Mesenchymal stem cell (in vitro differentiated cells and primary cell): ENCODE measurements around the gene ZNF608.
A peak's percentile ranks its signal among the peaks of the same experiment; 100 is the strongest.

Experiments
- DNase-seq: peaks from one replicate; pipeline ENCODE4 v3.0.0-alpha.2; 2013
- H2AFZ ChIP-seq: one replicate; pipeline ENCODE4 v1.6.1; 2013; ENCODE audit warnings: low read depth, mild to moderate bottlenecking, control low read depth, inconsistent platforms, low read length, moderate library complexity
- H2AK5ac ChIP-seq: 2 replicates; pipeline ENCODE4 v1.6.1; 2013; ENCODE audit warnings: low read length, moderate library complexity, mild to moderate bottlenecking, inconsistent platforms; ENCODE audit not compliant: severe bottlenecking
- H2BK120ac ChIP-seq: one replicate; pipeline ENCODE4 v1.6.1; 2013; ENCODE audit warnings: low read depth, mild to moderate bottlenecking, inconsistent platforms, low read length, moderate library complexity
- H2BK12ac ChIP-seq, 2 experiments: one replicate each; pipeline ENCODE4 v1.6.1; 2013; ENCODE audit warnings: inconsistent platforms in 2 of 2, low read length in 2 of 2, mild to moderate bottlenecking in 2 of 2, moderate library complexity in 2 of 2, control low read depth in 1 of 2
- H2BK15ac ChIP-seq: one replicate; pipeline ENCODE4 v1.6.1; 2013; ENCODE audit warnings: mild to moderate bottlenecking, low read depth, inconsistent platforms; ENCODE audit not compliant: poor library complexity, severe bottlenecking
- H2BK5ac ChIP-seq: 2 replicates; pipeline ENCODE4 v1.6.1; 2013; ENCODE audit warnings: low read depth, mild to moderate bottlenecking, low read length, control low read depth, inconsistent platforms; ENCODE audit not compliant: poor library complexity, severe bottlenecking
- H3K14ac ChIP-seq, 2 experiments: one replicate each; pipeline ENCODE4 v1.6.1; 2013; ENCODE audit warnings: inconsistent platforms in 2 of 2, low read length in 2 of 2, control low read depth in 1 of 2, mild to moderate bottlenecking in 1 of 2, moderate library complexity in 1 of 2
- H3K18ac ChIP-seq, 2 experiments: one replicate each; pipeline ENCODE4 v1.6.1; 2013; ENCODE audit warnings: inconsistent platforms in 2 of 2, low read length in 2 of 2, control low read depth in 1 of 2, low read depth in 1 of 2, mild to moderate bottlenecking in 1 of 2
- H3K23ac ChIP-seq, 2 experiments: one replicate each; pipeline ENCODE4 v1.6.1; 2013; ENCODE audit warnings: inconsistent platforms in 2 of 2, low read length in 2 of 2, mild to moderate bottlenecking in 2 of 2, moderate library complexity in 2 of 2, control low read depth in 1 of 2
- H3K27ac ChIP-seq: 2 replicates; pipeline ENCODE4 v1.5.1; 2013; ENCODE audit warnings: mild to moderate bottlenecking, moderate library complexity, low read length, control low read depth, inconsistent platforms; ENCODE audit not compliant: poor library complexity, severe bottlenecking
- H3K27me3 ChIP-seq, 2 experiments: 2 replicates each; pipeline versions ENCODE4 v1.6.1 to v1.7.0; 2013; ENCODE audit warnings: low read length in 2 of 2, mild to moderate bottlenecking in 2 of 2, moderate library complexity in 2 of 2, control low read depth in 1 of 2, inconsistent platforms in 1 of 2; ENCODE audit not compliant: control insufficient read depth in 1 of 2, insufficient read depth in 1 of 2
- H3K36me3 ChIP-seq, 2 experiments: 2 replicates each; pipeline versions ENCODE4 v1.6.1 to v1.7.0; 2013; ENCODE audit warnings: low read length in 2 of 2, control low read depth in 1 of 2, inconsistent platforms in 1 of 2, low read depth in 1 of 2, mild to moderate bottlenecking in 1 of 2; ENCODE audit not compliant: insufficient read depth in 2 of 2, control insufficient read depth in 1 of 2
- H3K4ac ChIP-seq, 2 experiments: one replicate each; pipeline ENCODE4 v1.6.1; 2013; ENCODE audit warnings: inconsistent platforms in 2 of 2, low read length in 2 of 2, mild to moderate bottlenecking in 2 of 2, moderate library complexity in 2 of 2, control low read depth in 1 of 2, low read depth in 1 of 2
- H3K4me1 ChIP-seq: 2 replicates; pipeline ENCODE4 v1.6.1; 2013; ENCODE audit warnings: low read depth, low read length, control low read depth; ENCODE audit not compliant: control insufficient read depth, insufficient read depth
- H3K4me2 ChIP-seq: 2 replicates; pipeline ENCODE4 v1.6.1; 2013; ENCODE audit warnings: low read length, mild to moderate bottlenecking, inconsistent platforms; ENCODE audit not compliant: poor library complexity, severe bottlenecking
- H3K4me3 ChIP-seq, 2 experiments: 2 replicates each; pipeline versions ENCODE4 v1.5.1 to v1.7.0; 2013; ENCODE audit warnings: low read length in 2 of 2, mild to moderate bottlenecking in 2 of 2, control low read depth in 1 of 2, low read depth in 1 of 2; ENCODE audit not compliant: insufficient read depth in 1 of 2
- H3K79me1 ChIP-seq: replicated peaks from 2 replicates; pipeline ENCODE4 v1.6.1; 2013; ENCODE audit warnings: mild to moderate bottlenecking, control low read depth, low read length, inconsistent platforms; ENCODE audit not compliant: poor library complexity, severe bottlenecking
- H3K9ac ChIP-seq: 2 replicates; pipeline ENCODE4 v1.7.0; 2013; ENCODE audit warnings: mild to moderate bottlenecking, low read length, moderate library complexity
- H3K9me3 ChIP-seq: 2 replicates; pipeline ENCODE4 v1.7.0; 2013; ENCODE audit warnings: mild to moderate bottlenecking, low read length; ENCODE audit not compliant: control insufficient read depth
- H4K8ac ChIP-seq: one replicate; pipeline ENCODE4 v1.6.1; 2013; ENCODE audit warnings: inconsistent platforms, mild to moderate bottlenecking, low read length, moderate library complexity
- H4K91ac ChIP-seq: one replicate; pipeline ENCODE4 v1.6.1; 2013; ENCODE audit warnings: mild to moderate bottlenecking, low read length, inconsistent platforms
- WGBS: methylation state at CpG from one replicate; pipeline ENCODE4 v1.1.7; 2013; ENCODE audit warnings: mixed read lengths; 5-methylcytosine and 5-hydroxymethylcytosine counted together

ZNF608 gene

GRCh38 chr5:124708086-124708485 is 38.4 kb downstream of the ZNF608 start:
- no peak overlapping the region for H3K14ac ChIP-seq
- no peak overlapping the region for H2BK15ac ChIP-seq
- no peak overlapping the region for H3K23ac ChIP-seq
- DNase-seq = no peak
- 33% methylated on average over 1 of the region's 3 CpGs for WGBS
- H2BK5ac ChIP-seq = no peak overlapping the region
- no peak overlapping the region for H2AK5ac ChIP-seq
- peaks cover 0 to 5% of the 10 kb centered on the region in 2 experiments for H3K27me3 ChIP-seq
- no peak overlapping the region for H3K4me2 ChIP-seq
- no peak overlapping the region for H2BK120ac ChIP-seq
- H3K18ac ChIP-seq = no peak overlapping the region
- H3K9ac ChIP-seq = no peak overlapping the region
- peaks cover 18% of the 10 kb centered on the region for H3K79me1 ChIP-seq
- H4K8ac ChIP-seq = no peak overlapping the region
- H3K4ac ChIP-seq = no peak overlapping the region
- H2BK12ac ChIP-seq = no peak overlapping the region
- H3K36me3 ChIP-seq = no peaks in the 10 kb centered on the region
- no peaks in the 10 kb centered on the region for H3K9me3 ChIP-seq
- no peak overlapping the region for H3K27ac ChIP-seq
- peaks cover 20% of the 10 kb centered on the region for H3K4me1 ChIP-seq
- H3K4me3 ChIP-seq = no peak overlapping the region
- H4K91ac ChIP-seq = no peak overlapping the region
- no peak overlapping the region for H2AFZ ChIP-seq

DNA sequence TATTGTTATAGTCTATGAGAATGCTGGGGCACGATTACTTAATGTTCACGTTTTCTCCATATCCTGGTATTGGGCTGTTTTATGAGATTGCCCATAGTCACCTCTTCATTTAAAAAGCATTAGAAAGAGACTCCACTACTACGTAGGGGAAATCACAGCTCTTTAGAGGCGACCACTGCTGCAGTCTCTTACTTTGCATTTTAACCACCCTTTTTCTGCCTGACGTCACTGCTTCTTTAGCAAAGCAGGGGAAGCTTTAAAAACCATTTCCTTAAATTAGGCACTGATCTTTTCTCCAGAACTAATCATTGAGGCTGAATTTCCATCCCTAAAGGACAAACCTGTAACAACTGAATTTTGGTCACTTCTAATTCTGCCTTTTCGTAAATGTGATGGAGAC is 38.9 kb downstream of the ZNF608 start:
- Histone ChIP-seq H2BK15ac (no peak overlapping the region), H2BK120ac (no peak overlapping the region), H3K27ac (no peak overlapping the region), H2AK5ac (peak overlapping the region; percentile 28), H3K4me3 (no peak overlapping the region), H3K9ac (no peak overlapping the region), H3K4me1 (peaks cover 20% of the 10 kb centered on the region), H3K18ac (peak overlapping the region in 1 of 2 experiments; percentile 83), H3K79me1 (peaks cover 17% of the 10 kb centered on the region), H2BK5ac (no peak overlapping the region), H3K27me3 (peaks cover 0 to 5% of the 10 kb centered on the region in 2 experiments), H3K4ac (peak overlapping the region in 1 of 2 experiments; percentile 71), H3K14ac (no peak overlapping the region), H2BK12ac (no peak overlapping the region), H3K4me2 (no peak overlapping the region), H4K91ac (no peak overlapping the region), H3K23ac (peak overlapping the region in 1 of 2 experiments; percentile 36), H4K8ac (no peak overlapping the region), H3K36me3 (no peaks in the 10 kb centered on the region), H3K9me3 (no peaks in the 10 kb centered on the region), H2AFZ (no peak overlapping the region)
- 44% methylated on average over 6 of the region's 6 CpGs for WGBS
- no peak for DNase-seq

DNA sequence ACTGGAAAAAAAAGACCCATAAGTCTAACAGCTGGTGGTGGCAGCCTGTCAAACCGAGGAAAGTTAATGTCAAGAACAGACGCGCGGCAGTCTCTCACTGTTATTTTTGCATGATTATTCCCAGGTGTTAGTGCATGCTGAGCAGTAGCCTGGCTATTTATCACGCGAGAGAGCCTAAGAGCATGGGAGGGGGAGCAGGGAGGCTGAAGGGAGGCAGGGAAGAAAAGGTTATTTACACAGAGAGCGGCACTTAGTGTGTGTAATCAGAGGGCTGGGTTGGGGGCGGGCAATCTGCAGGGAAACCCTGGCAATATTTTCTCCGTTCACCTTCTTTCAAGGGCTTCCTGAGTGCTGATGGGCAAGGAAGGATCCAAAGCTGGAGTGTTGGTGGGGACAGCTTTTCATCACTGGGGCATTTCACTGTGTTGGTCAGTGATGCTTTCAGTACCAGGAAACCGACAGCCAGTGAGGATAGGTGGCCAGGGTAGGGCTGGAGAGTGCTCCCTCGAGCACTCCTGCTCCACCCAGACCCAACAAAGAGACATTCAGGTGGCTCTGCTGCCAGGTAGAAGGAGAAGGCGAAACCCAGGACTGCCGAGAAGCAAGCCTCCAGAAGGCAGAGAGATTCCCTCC is 39.6 kb downstream of the ZNF608 start:
- Histone ChIP-seq H3K9me3 (no peaks in the 10 kb centered on the region), H3K79me1 (peaks cover 16% of the 10 kb centered on the region), H3K4me1 (peaks cover 16% of the 10 kb centered on the region), H2AFZ (no peak overlapping the region), H2BK5ac (no peak overlapping the region), H2AK5ac (peak overlapping the region; percentile 28), H4K91ac (peak overlapping the region; percentile 3), H3K27ac (no peak overlapping the region), H3K18ac (peak overlapping the region; percentile 6 to 83), H3K4ac (peak overlapping the region in 1 of 2 experiments; percentile 71), H3K36me3 (no peaks in the 10 kb centered on the region), H3K9ac (peak overlapping the region; percentile 34), H2BK12ac (peak overlapping the region in 1 of 2 experiments; percentile 85), H4K8ac (no peak overlapping the region), H2BK120ac (no peak overlapping the region), H3K27me3 (peaks cover 0 to 5% of the 10 kb centered on the region in 2 experiments), H3K23ac (peak overlapping the region in 1 of 2 experiments; percentile 74), H3K14ac (peak overlapping the region in 1 of 2 experiments; percentile 93), H2BK15ac (no peak overlapping the region), H3K4me2 (peak overlapping the region; percentile 29), H3K4me3 (peak overlapping the region in 1 of 2 experiments; percentile 59)
- 15% methylated on average over 13 of the region's 13 CpGs for WGBS
- peak; percentile 58 for DNase-seq

GRCh38 chr5:124706051-124706450 is 40.4 kb downstream of the ZNF608 start:
- Histone ChIP-seq H2BK5ac (no peak overlapping the region), H3K27ac (no peak overlapping the region), H3K9me3 (no peaks in the 10 kb centered on the region), H3K79me1 (peaks cover 12% of the 10 kb centered on the region), H3K4me2 (no peak overlapping the region), H3K18ac (peak overlapping the region in 1 of 2 experiments; percentile 26), H3K14ac (no peak overlapping the region), H4K91ac (no peak overlapping the region), H3K23ac (no peak overlapping the region), H3K27me3 (peaks cover 0 to 5% of the 10 kb centered on the region in 2 experiments), H2AK5ac (no peak overlapping the region), H2AFZ (no peak overlapping the region), H3K36me3 (no peaks in the 10 kb centered on the region), H3K4me3 (no peak overlapping the region), H4K8ac (no peak overlapping the region), H2BK15ac (no peak overlapping the region), H3K4me1 (peaks cover 17% of the 10 kb centered on the region), H3K4ac (peak overlapping the region in 1 of 2 experiments; percentile 62), H3K9ac (no peak overlapping the region), H2BK12ac (no peak overlapping the region), H2BK120ac (no peak overlapping the region)
- no peak for DNase-seq
- WGBS = 94% methylated on average over 2 of the region's 4 CpGs
